Activated naive CD4-positive, alpha-beta T cell treated with anti-CD3 and anti-CD28 coated beads for 36 hours (primary cell): ENCODE data around the gene SYNE2. TPM values are rescaled to one million over a fixed set of nuclear protein-coding genes. Genes with fewer than 3 reads are reported as not detected.
"Not testable (repeated sequence)": the region's sequence is repeated elsewhere in the genome, so short reads cannot be mapped to it uniquely, and the experiment has no call there.

Source experiments
- CTCF ChIA-PET: fragments of 350-600 bp; sonication (Branson Sonifier 250); formaldehyde crosslinking; loops from one replicate; lab custom pipeline; 2021; ENCODE audit warnings: antibody characterized with exemption; lab: Charles Lee
- DNase-seq: peaks from one replicate; pipeline ENCODE4 v3.0.0-alpha.2; 2020
- H3K27ac Mint-ChIP-seq: one replicate; pipeline ENCODE4 v1.8.0; 2021; ENCODE audit warnings: mild to moderate bottlenecking, mixed read lengths
- H3K27me3 Mint-ChIP-seq: one replicate; pipeline ENCODE4 v1.8.0; 2021; ENCODE audit warnings: low read depth, mixed read lengths
- H3K36me3 Mint-ChIP-seq: one replicate; pipeline ENCODE4 v1.8.0; 2021; ENCODE audit warnings: low read depth, mixed read lengths
- H3K4me1 Mint-ChIP-seq: one replicate; pipeline ENCODE4 v1.8.0; 2021; ENCODE audit warnings: low read depth, mixed read lengths
- H3K4me3 Mint-ChIP-seq: one replicate; pipeline ENCODE4 v1.8.0; 2021; ENCODE audit warnings: mild to moderate bottlenecking, moderate library complexity, mixed read lengths
- H3K9me3 Mint-ChIP-seq: one replicate; pipeline ENCODE4 v1.8.0; 2021; ENCODE audit warnings: mixed read lengths
- intact Hi-C: fragments of 100-400 bp; cut with micrococcal nuclease; formaldehyde crosslinking; loops from one replicate; pipeline ENCODE4 v1.15.1; 2023
- total RNA-seq, 2 experiments: library from RNA; stranded (reverse); gene quantifications; one replicate each; pipeline ENCODE4 v1.2.3, GENCODE V29; 2021

SYNE2 gene
- total RNA-seq, 2 experiments from 2014 or later = 22.1 to 22.3 TPM

- no peaks in the 10 kb centered on the region for H3K27me3 Mint-ChIP-seq
- intact Hi-C loops = no loop called here
Measured at GRCh38 chr14:64005822-64006221, 153.0 kb downstream of the SYNE2 start.

GRCh38 chr14:64008016-64008415, 155.2 kb downstream of the SYNE2 start:
- intact Hi-C loops = no loop called here
- Mint-ChIP-seq H3K27me3 (no peaks in the 10 kb centered on the region), H3K9me3 (no peaks in the 10 kb centered on the region), H3K4me1 (peaks cover 4% of the 10 kb centered on the region), H3K36me3 (peaks cover 19% of the 10 kb centered on the region), H3K27ac (no peak overlapping the region), H3K4me3 (no peak overlapping the region)
- no peak for DNase-seq
- CTCF ChIA-PET = interaction anchor here (0.5 to 0.8 kb wide), 2 partner anchors 175 to 210 kb away, joined by 3 read pairs; no protein-coding TSS in a partner anchor

More at GRCh38 chr14:64005822-64006221, 153.0 kb downstream of the SYNE2 start:
- CTCF ChIA-PET = no interaction called here
- no peak for DNase-seq
- H3K9me3 Mint-ChIP-seq = no peaks in the 10 kb centered on the region
- H3K27ac Mint-ChIP-seq = no peak overlapping the region
- peaks cover 18% of the 10 kb centered on the region for H3K36me3 Mint-ChIP-seq
- H3K4me1 Mint-ChIP-seq = no peaks in the 10 kb centered on the region
- H3K4me3 Mint-ChIP-seq = no peak overlapping the region

GRCh38 chr14:64012003-64012402, 159.2 kb downstream of the SYNE2 start:
- Mint-ChIP-seq H3K36me3 (peaks cover 12% of the 10 kb centered on the region), H3K4me3 (no peak overlapping the region), H3K27me3 (no peaks in the 10 kb centered on the region), H3K27ac (no peak overlapping the region), H3K9me3 (peaks cover 4% of the 10 kb centered on the region), H3K4me1 (peaks cover 4% of the 10 kb centered on the region)
- intact Hi-C loops = no loop called here
- CTCF ChIA-PET = interaction anchor here (1.3 to 1.9 kb wide), 3 partner anchors 63 to 293 kb away, joined by 4 to 8 read pairs (median 8); no protein-coding TSS in a partner anchor
- DNase-seq = no peak

- Mint-ChIP-seq H3K27me3 (no peaks in the 10 kb centered on the region), H3K4me3 (no peak overlapping the region), H3K4me1 (peaks cover 4% of the 10 kb centered on the region), H3K36me3 (peaks cover 12% of the 10 kb centered on the region), H3K9me3 (peaks cover 4% of the 10 kb centered on the region), H3K27ac (no peak overlapping the region)
- CTCF ChIA-PET = interaction anchor here (0.7 to 1.7 kb wide), 2 partner anchors 278 to 290 kb away, joined by 4 to 8 read pairs; no protein-coding TSS in a partner anchor
- no peak for DNase-seq
- intact Hi-C loops = no loop called here
Measured at GRCh38 chr14:64012720-64013119, 159.9 kb downstream of the SYNE2 start.

- no peak for DNase-seq
- Mint-ChIP-seq H3K27ac (no peak overlapping the region), H3K4me3 (no peak overlapping the region), H3K27me3 (no peaks in the 10 kb centered on the region), H3K9me3 (no peaks in the 10 kb centered on the region), H3K36me3 (peaks cover 18% of the 10 kb centered on the region), H3K4me1 (no peaks in the 10 kb centered on the region)
- CTCF ChIA-PET = no interaction called here
- intact Hi-C loops = no loop called here
Measured at GRCh38 chr14:64025479-64025878, 172.7 kb downstream of the SYNE2 start.

- no peak for DNase-seq
- intact Hi-C loops = loop anchor here (1.0 kb wide), 1 partner anchor 173 kb away; the partner anchor contains the start of gene SYNE2
- H3K4me3 Mint-ChIP-seq = no peak overlapping the region
- H3K9me3 Mint-ChIP-seq = no peaks in the 10 kb centered on the region
- no peaks in the 10 kb centered on the region for H3K27me3 Mint-ChIP-seq
- H3K36me3 Mint-ChIP-seq = peaks cover 22% of the 10 kb centered on the region
- H3K4me1 Mint-ChIP-seq = no peaks in the 10 kb centered on the region
- CTCF ChIA-PET = interaction anchor here (1.1 kb wide), 1 partner anchor 226 kb away, joined by 4 read pairs; no protein-coding TSS in a partner anchor
- no peak overlapping the region for H3K27ac Mint-ChIP-seq
Measured at GRCh38 chr14:64026600-64026999, 173.8 kb downstream of the SYNE2 start.

GRCh38 chr14:64035143-64035542, 182.3 kb downstream of the SYNE2 start:
- no peak for DNase-seq
- intact Hi-C loops = no loop called here
- Mint-ChIP-seq H3K4me3 (no peak overlapping the region), H3K4me1 (no peaks in the 10 kb centered on the region), H3K36me3 (peaks cover 24% of the 10 kb centered on the region), H3K27me3 (no peaks in the 10 kb centered on the region), H3K27ac (no peak overlapping the region), H3K9me3 (no peaks in the 10 kb centered on the region)
- CTCF ChIA-PET = no interaction called here

GRCh38 chr14:64037869-64038745, 185.3 kb downstream of the SYNE2 start:
- H3K27me3 Mint-ChIP-seq, H3K9me3 Mint-ChIP-seq, DNase-seq, H3K4me3 Mint-ChIP-seq, H3K27ac Mint-ChIP-seq, CTCF ChIA-PET, intact Hi-C loops, H3K4me1 Mint-ChIP-seq: not testable (repeated sequence)
- peaks cover 23% of the 10 kb centered on the region for H3K36me3 Mint-ChIP-seq

GRCh38 chr14:64038841-64039542, 186.2 kb downstream of the SYNE2 start:
- no peak for DNase-seq
- Mint-ChIP-seq H3K27me3 (no peaks in the 10 kb centered on the region), H3K4me1 (no peaks in the 10 kb centered on the region), H3K4me3 (no peak overlapping the region), H3K36me3 (peaks cover 24% of the 10 kb centered on the region), H3K9me3 (peaks cover 8% of the 10 kb centered on the region), H3K27ac (no peak overlapping the region)
- intact Hi-C loops = no loop called here
- CTCF ChIA-PET = no interaction called here

- CTCF ChIA-PET = no interaction called here
- Mint-ChIP-seq H3K36me3 (peaks cover 22% of the 10 kb centered on the region), H3K27me3 (no peaks in the 10 kb centered on the region), H3K9me3 (peaks cover 8% of the 10 kb centered on the region), H3K27ac (no peak overlapping the region), H3K4me3 (no peak overlapping the region), H3K4me1 (no peaks in the 10 kb centered on the region)
- DNase-seq = no peak
- intact Hi-C loops = no loop called here
Measured at GRCh38 chr14:64040044-64040443, 187.2 kb downstream of the SYNE2 start.

- DNase-seq, H3K4me1 Mint-ChIP-seq, H3K4me3 Mint-ChIP-seq, intact Hi-C loops, CTCF ChIA-PET, H3K27ac Mint-ChIP-seq, H3K27me3 Mint-ChIP-seq, H3K9me3 Mint-ChIP-seq: not testable (repeated sequence)
- peaks cover 13% of the 10 kb centered on the region for H3K36me3 Mint-ChIP-seq
Measured at GRCh38 chr14:64043296-64043695, 190.5 kb downstream of the SYNE2 start.

GRCh38 chr14:64045091-64045490, 192.3 kb downstream of the SYNE2 start:
- H3K27me3 Mint-ChIP-seq = no peaks in the 10 kb centered on the region
- H3K27ac Mint-ChIP-seq = no peak overlapping the region
- CTCF ChIA-PET = no interaction called here
- no peaks in the 10 kb centered on the region for H3K4me1 Mint-ChIP-seq
- no peak overlapping the region for H3K4me3 Mint-ChIP-seq
- intact Hi-C loops = no loop called here
- DNase-seq = no peak
- peaks cover 14% of the 10 kb centered on the region for H3K36me3 Mint-ChIP-seq
- peaks cover 8% of the 10 kb centered on the region for H3K9me3 Mint-ChIP-seq
